ENCODE results near the gene MTFR1L.
A peak's percentile ranks its signal among the peaks of the same experiment; 100 is the strongest.
"Not testable (repeated sequence)": the region's sequence is repeated elsewhere in the genome, so short reads cannot be mapped to it uniquely, and the experiment has no call there.

Gene MTFR1L

GRCh38 chr1:25825605-25826004 lies 5.9 kb downstream of the MTFR1L start:
- FAIRE-seq (no peak), DNase-seq (ENCODE audit: low spot score) (no peak)

DNA sequence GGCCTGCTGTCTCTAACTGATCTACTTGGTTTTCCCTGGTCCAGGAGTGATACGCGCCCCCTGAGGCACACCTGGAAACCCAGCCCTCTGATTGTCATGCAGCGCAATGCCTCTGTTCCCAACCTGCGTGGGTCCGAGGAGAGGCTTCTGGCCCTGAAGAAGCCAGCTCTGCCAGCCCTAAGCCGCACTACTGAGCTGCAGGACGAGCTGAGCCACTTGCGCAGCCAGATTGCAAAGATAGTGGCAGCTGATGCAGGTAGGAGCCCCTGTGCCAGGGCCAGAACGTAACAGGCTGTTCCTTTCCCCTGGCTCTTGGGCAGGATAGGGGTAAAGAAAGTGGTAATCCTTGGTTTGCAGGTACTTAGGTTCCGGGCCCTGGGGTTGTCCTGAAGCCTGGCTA lies 6.8 kb downstream of the MTFR1L start:
- FAIRE-seq: no peak
- DNase-seq (ENCODE audit: low spot score): no peak

DNA sequence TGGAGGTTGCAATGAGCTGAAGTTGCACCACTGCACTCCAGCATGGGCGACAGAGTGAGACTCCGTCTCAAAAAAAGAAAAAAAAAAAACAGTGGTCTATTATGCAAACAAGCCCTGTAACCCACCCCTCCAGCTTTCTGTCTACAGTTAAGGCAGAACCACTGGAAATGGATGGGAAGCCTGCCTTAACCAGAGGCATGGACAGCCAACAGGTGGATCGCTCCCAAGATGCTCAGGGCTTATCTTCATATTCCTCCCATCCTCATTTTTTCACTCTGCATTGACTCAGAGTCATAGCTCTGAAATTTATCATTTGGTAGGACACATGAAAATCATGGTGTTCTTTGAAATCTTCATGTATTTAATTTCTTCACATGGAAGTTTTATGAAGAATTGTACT lies 8.7 kb downstream of the MTFR1L start:
- no peak for FAIRE-seq
- DNase-seq (ENCODE audit: low spot score): no peak

DNA sequence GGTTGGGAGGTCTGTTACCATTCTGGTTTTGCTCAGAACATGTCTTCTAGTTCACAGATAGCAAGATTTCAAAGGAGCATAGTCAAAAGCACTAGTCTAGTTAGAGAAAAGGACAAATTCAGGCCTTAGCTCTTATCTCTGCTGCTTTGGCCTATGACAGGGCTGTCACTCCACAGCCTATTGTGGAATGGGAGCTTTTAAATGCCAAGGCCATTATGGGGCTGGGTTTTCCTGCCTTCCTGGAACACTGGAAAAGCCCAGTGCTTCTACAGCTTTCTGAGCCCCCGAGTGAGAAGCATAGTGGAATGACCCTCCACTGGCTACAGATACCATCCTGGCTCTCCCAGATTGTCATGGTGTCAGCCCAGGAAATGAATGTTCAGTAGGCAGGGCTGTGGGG lies 9.3 kb downstream of the MTFR1L start:
- no peak for FAIRE-seq
- no peak for DNase-seq (ENCODE audit: low spot score)

- FAIRE-seq: no peak
These were observed 11.9 kb downstream of the MTFR1L start for GRCh38 chr1:25831569-25832196.

DNA sequence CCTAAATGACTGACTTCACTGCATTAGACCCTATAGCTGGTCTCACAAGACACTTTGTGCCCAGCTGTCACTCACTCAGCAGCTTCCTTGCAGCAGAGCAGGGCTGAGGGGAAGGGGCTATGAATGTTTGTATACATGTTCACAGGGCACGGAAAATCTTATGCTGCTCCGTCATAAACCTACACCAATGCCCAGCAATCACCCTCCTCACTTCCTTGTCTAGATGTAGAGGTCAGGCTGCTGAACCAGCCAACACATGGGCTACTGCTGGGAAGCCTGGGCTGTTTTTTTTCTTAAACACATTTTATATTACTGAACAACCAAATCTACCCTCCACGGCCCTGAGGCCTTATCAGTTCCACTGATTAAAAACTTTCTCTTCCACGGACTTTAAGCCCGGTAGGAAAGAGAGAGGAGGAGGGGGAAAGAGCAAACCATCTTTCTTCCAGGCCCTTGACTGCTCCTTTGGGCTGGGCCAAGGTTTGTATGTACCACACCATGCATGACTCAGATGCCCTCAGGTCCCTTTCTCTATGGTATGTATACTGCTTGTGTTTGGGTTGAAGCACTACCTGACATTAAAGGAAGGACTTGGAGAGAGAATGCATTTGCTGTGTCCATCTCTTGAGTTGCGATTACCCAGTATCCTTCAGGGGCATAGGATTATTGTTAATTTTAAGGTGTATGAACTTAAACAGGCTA lies 12.7 kb downstream of the MTFR1L start:
- DNase-seq (ENCODE audit: low spot score): no peak
- FAIRE-seq: no peak

More at GRCh38 chr1:25831569-25832196, 11.9 kb downstream of the MTFR1L start:
- no peak for DNase-seq (ENCODE audit: low spot score)

GRCh38 chr1:25833158-25833557 lies 13.4 kb downstream of the MTFR1L start:
- DNase-seq (ENCODE audit: low spot score) (no peak), FAIRE-seq (no peak)

GRCh38 chr1:25834894-25835293 lies 15.1 kb downstream of the MTFR1L start:
- FAIRE-seq (no peak), DNase-seq (ENCODE audit: low spot score) (no peak)

GRCh38 chr1:25836695-25837094 lies 16.9 kb downstream of the MTFR1L start:
- FAIRE-seq: no peak
- DNase-seq (ENCODE audit: low spot score): no peak

- FAIRE-seq: peak; percentile 16
- DNase-seq (ENCODE audit: low spot score): peak; percentile 14
These were observed 17.6 kb downstream of the MTFR1L start for GRCh38 chr1:25837262-25837875.

DNA sequence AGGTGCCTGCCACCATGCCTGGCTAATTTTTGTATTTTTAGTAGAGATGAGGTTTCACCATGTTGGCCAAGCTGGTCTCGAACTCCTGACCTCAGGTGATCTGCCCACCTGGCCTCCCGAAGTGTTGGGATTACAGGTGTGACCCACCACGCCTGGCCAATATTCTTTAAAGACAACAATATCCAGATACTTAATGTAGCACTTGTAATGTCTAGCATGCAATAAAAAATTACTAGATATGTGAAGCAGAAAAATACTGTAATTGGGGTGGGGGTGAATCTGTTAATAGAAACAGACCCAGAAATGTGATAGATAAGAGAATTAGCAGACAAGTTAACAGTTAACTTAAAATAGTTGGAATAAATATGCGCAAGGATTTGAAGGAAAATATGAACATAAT lies 20.1 kb downstream of the MTFR1L start:
- not testable (repeated sequence) for DNase-seq (ENCODE audit: low spot score); FAIRE-seq

DNA sequence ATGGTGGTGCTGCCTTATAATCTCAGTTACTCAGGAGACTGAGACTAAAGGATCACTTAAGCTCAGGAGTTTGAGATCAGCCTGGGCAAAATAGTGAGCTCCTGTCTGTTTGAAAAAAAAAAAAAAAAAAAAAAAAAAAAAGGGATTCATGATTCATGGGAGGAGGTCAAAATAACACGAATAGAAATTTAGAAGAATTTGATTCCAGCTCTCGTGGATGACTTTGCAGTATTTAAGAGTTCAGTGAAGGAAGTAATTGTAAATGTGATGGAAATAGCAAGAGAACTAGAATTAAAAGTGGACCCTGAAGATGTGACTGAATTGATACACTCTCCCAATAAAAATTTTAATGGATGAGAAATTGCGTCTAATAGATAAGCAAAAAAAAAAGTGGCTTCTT lies 23.7 kb downstream of the MTFR1L start:
- no peak for DNase-seq (ENCODE audit: low spot score)
- no peak for FAIRE-seq

- DNase-seq (ENCODE audit: low spot score) (peak; percentile 74), FAIRE-seq (peak; percentile 86)
These were observed 25.0 kb downstream of the MTFR1L start for GRCh38 chr1:25844536-25845337.

DNA sequence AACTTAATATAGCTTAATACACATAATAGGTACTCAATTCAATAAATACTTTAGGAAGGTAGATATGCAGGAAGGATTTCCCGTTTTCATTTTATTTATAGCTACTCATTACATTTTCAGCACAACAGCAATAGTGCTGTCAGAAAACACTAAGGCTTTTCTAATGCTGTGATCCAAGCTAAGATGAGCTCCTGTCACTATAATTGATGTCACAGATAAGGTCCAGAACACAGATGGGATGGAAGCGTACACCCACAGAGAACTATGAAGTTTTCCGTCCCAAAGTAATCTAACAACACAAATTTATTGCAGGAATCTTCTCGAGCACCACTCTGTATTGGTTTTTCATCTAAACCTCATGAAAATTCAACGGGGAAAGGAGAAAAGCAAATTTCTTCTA lies 25.9 kb downstream of the MTFR1L start:
- FAIRE-seq (no peak), DNase-seq (ENCODE audit: low spot score) (no peak)

GRCh38 chr1:25847929-25848328 lies 28.2 kb downstream of the MTFR1L start:
- FAIRE-seq: no peak
- no peak for DNase-seq (ENCODE audit: low spot score)

GRCh38 chr1:25848531-25848930 lies 28.8 kb downstream of the MTFR1L start:
- DNase-seq (ENCODE audit: low spot score) (peak; percentile 12), FAIRE-seq (no peak)

DNA sequence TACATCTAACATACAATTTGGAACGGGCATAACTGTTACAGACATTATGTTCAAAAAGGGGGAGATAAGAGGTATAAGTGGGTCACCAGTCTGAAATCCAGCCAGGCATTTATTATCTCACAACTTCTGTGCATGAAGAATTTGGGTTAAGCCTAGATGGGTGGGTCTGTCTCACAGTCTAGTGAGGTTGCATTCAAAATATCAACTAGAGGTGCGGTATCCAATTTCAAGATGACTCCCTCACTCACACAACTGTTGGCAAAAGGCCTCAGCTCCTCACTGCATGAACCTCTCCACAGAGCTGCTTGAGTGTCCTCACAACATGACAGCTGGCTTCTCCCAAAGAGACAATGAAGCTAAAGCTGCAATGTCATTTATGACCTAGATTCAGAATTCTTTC lies 34.8 kb downstream of the MTFR1L start:
- FAIRE-seq: no peak

DNA sequence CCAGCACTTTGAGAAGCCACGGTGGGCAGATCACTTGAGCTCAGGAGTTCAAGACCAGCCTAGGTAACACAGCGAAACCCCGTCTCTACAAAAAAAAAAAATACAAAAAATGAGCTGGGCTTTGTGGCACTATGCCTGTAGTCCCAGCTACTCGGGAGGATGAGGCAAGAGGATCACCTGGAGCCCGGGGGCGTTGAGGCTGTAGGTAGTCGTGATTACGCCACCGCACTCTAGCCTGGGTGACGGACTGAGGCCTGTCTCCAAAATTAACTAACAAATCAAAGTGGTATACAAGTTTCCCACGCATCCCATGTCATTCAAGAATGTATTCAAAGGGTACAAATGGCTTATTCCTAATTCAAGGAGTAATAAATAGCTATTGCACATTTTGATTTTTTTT lies 37.1 kb downstream of the MTFR1L start:
- DNase-seq (ENCODE audit: low spot score) (no peak), FAIRE-seq (no peak)

More for the DNA sequence above, 34.8 kb downstream of the MTFR1L start:
- no peak for DNase-seq (ENCODE audit: low spot score)

GRCh38 chr1:25858494-25858893 lies 38.7 kb downstream of the MTFR1L start:
- FAIRE-seq (no peak), DNase-seq (ENCODE audit: low spot score) (no peak)

GRCh38 chr1:25858906-25859789 lies 39.4 kb downstream of the MTFR1L start, which contains the start of gene AUNIP:
Gene AUNIP, minus strand, starts transcription at chr1:25859457. Its CDS starts 100 bp downstream, at chr1:25859357.
- DNase-seq (ENCODE audit: low spot score): peak; percentile 76
- no peak for FAIRE-seq

Measured in RCC 7860 (cell line).